HG02642 (cell line): Measurements from ENCODE around the gene HINT1.

Experiments used
- ATAC-seq: cut with Tn5 transposase; IDR thresholded peaks from one replicate; pipeline ENCODE4 v1.9.1; 2021; ENCODE audit warnings: mild to moderate bottlenecking; ENCODE audit not compliant: unreplicated experiment, poor library complexity

The HINT1 gene

GRCh38 chr5:131114754-131115153 lies 50.3 kb downstream of the HINT1 start:
- ATAC-seq = no peak

GRCh38 chr5:131112424-131112823 lies 52.6 kb downstream of the HINT1 start:
- no peak for ATAC-seq

GRCh38 chr5:131110256-131110594 lies 54.8 kb downstream of the HINT1 start:
- no peak for ATAC-seq

- ATAC-seq = peak; percentile 72
These were observed 55.4 kb downstream of the HINT1 start for GRCh38 chr5:131109540-131110255.
